ENCODE results near the gene ZPR1.
"Not testable (repeated sequence)": the region's sequence is repeated elsewhere in the genome, so short reads cannot be mapped to it uniquely, and the experiment has no call there.

Gene ZPR1

DNA sequence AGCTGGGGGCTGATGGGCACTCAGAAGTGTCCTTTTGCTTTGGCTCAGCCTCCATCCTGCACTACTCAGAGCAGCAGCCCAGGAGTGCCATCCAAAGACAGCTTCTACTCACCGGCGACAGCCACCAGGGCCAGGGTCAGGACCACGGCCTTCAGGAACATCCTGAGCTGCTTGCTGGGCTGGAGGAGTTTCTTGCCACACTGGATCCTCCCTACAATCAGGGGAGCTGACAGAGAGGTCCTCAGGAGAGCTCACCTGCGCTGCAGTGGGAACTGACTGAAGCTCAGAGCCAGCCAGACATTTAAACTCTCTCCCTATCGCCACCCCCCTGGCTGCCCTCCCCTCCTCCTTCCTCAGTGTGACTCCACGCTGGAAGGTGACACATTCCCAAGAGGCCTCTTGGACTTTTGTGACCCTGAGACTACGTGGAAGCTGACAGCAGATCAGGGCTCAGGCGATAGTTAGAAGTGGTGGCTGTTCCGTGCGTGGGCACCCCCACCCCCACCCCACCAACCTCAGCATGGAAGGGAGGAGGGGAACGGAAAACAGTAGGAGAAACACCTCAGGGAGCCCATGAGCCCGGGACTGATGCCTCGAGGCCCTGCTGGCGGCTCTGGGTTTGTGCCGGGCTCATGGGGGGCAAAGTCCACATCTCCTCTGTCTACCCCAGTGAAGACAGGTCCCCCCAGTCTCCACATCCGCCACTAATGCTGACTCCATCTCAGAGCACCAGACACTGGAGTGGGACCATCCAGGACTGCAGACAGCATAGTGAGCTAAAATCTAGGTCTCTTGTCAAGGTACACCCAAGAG, 35.4 kb upstream of the ZPR1 start, which contains the start of gene APOA4:
TSS of gene APOA4 (minus strand) at position 274 of the 813 bp plus-strand sequence. CDS start at position 161, 113 bp downstream.
- DNase-seq (ENCODE audit: low read depth in 2 of 2) = no peak

DNA sequence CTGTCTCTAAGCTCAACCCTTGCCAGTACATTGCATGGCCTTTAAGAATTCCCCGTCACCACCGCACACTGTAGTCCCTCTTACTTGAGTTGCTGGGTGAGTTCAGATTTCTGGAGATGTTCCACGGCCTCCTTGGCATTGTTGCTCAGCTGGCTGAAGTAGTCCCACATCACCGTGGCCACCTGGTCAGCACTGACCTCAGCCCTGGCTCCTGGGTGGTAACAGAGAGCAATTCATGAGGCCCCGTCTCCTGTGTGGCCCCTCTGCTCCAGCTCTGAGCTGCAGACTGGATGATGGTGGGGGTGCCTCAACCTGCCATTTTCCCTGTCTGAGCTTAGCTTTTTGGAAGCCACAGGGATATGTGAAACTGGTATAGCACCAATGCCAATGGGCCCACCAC, 34.8 kb upstream of the ZPR1 start:
- DNase-seq (ENCODE audit: low read depth in 2 of 2) = no peak

DNA sequence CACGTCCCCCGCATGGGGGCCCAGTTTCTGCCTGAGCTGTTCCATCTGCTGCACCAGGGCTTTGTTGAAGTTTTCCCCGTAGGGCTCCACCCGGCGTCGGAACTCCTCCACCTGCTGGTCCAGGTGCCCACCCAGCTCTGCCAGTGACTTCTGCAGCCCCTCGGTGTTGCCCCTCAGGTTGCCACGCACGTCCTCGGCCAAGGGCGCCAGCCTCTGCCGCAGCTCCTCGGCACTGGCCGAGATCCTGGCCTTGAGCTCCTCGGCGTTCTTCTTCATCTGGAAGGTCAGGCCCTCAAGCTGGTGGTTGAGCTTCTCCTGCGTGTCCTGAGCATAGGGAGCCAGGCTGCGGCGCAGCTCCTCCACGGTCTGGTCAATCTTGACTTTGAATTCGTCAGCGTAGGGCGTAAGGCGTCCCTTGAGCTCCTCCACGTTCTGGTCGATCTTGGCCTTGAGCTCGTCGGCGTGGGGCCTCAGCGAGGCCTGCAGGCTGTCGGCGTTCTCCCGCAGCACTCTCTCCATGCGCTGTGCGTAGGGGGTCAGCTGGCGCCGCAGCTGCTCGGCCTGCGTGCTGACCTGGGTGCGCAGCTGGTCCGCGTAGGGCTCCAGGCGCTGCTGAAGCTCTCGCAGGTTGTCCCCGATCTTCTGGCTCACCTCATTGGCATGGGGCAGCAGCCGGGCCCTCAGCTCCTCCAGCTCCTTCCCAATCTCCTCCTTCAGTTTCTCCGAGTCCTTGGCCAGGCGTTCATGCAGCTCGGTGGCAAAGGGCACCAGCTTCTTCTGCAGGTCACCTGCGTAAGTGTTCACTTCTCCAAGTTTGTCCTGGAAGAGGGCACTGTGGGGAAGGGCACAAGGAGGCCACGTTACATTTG, 33.5 kb upstream of the ZPR1 start:
- DNase-seq (ENCODE audit: low read depth in 2 of 2) = no peak

DNA sequence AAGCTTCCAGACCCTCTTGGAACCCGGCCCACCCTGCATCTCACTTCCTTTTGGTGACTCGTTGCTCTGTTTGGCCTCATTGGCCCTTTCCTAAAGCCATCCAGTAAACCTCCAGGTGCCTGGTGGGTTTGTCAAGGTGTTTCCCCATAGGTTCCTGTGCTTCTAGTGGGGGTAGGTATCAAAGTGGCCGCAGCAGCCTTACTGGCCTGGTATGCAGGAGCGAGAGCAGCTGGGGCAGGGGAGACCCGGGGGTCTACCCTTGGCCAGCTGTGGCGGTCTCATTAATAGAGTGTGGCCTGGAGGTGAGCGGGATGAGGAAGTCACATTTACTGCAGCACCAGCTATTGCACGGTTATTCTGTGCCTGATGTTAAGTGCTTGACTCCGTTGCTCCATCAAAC, 31.2 kb upstream of the ZPR1 start:
- no peak for DNase-seq (ENCODE audit: low read depth in 2 of 2)

DNA sequence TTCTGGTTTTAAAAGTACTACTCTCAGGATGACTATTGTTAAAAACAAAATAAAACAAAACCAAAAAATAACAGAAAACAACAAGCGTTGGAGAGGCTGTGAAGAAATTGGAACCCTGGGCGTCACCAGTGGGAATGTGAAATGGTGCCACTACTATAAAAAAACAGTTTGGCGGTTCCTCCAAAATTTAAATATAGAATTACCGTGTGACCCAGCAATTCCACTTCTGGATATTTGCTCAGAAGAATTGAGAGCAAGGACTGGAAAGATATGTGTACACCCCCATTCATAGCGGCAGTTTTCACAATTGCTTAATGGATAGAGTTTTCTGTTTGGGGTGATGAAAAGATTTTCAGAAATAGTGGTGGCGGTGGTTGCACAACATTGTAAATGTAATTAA, 26.7 kb upstream of the ZPR1 start:
- no peak for DNase-seq (ENCODE audit: low read depth in 2 of 2)

GRCh38 chr11:116813781-116814471, 26.1 kb upstream of the ZPR1 start:
- DNase-seq (ENCODE audit: low read depth in 2 of 2) = no peak

DNA sequence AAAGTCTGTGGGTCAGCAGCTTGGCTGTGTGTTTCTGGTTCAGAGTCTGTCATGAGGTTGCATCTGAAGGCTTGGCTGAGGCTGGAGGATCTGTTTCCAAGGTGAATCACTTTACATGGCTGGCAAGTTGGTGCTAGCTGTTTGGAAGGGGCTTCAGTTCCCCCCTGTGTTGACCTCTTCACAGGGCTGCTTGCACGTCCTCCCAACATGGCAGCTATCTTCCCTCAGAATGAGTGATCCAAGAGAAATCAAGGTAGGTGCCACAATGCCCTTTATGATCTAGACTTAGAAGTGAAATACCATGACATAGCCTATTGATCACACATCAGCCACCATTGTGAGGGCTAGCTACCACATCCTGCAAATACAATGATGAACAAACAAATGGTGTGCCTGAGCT, 25.3 kb upstream of the ZPR1 start:
- no peak for DNase-seq (ENCODE audit: low read depth in 2 of 2)

- DNase-seq (ENCODE audit: low read depth in 2 of 2) = no peak
Observed at GRCh38 chr11:116812109-116812508, 24.3 kb upstream of the ZPR1 start.

GRCh38 chr11:116811194-116811593, 23.4 kb upstream of the ZPR1 start:
- DNase-seq (ENCODE audit: low read depth in 2 of 2) = no peak

- DNase-seq (ENCODE audit: low read depth in 2 of 2) = no peak
Observed at GRCh38 chr11:116808262-116809175, 20.7 kb upstream of the ZPR1 start.

DNA sequence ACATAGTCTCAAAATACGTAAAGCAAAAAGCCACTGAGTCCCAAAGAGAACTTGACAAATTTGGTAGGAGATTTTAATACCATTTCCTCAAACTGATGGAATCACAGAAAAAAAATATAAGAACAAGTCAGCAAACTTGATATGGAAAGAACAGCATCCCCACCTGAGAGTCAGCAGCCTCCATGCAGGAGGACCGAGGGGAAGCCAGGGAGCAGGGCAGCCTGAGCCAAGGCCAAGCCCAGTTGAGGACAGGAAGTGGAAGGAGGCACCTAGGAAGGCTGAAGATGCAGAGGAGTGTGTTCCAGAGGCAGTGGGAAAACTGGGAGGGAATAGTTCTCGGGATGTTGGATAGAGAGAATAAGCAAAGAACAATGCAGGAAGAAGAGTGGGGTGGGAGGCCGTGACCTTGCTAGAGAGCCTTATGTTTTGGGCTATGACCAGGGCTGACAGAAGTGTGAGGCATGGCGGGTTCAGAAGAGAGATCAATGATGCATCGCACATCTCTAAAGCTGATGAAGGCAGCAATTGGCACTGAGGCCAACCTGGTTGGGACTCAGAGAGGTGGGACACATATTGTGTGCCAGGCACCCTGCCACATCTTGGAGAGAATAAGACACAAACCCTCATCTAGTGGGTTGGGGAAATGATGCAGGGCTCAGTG, 19.9 kb upstream of the ZPR1 start:
- DNase-seq (ENCODE audit: low read depth in 2 of 2) = no peak

DNA sequence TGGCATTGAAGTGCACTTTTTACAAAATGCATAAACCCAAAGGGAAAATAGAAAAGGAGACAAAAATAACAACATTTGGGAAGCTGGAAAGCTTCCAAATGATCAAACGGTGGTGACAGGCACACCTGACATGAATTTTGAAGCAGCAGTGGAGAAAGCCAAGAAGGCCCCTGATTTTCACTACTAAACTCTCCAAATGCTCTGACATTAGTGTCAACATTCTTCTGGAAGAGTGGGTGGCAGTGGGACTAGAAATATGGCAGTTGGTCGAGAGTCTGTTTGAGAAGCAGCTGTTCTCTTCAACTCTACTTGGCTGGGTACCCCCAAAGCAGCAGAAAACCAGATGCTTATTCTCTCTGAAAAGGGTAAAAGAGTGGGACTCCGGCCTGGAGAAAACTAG, 16.2 kb upstream of the ZPR1 start:
- no peak for DNase-seq (ENCODE audit: low read depth in 2 of 2)

- not testable (repeated sequence) for DNase-seq (ENCODE audit: low read depth in 2 of 2)
Observed at GRCh38 chr11:116801662-116802061, 13.8 kb upstream of the ZPR1 start.

- no peak for DNase-seq (ENCODE audit: low read depth in 2 of 2)
Observed at GRCh38 chr11:116800610-116801009, 12.8 kb upstream of the ZPR1 start.

DNA sequence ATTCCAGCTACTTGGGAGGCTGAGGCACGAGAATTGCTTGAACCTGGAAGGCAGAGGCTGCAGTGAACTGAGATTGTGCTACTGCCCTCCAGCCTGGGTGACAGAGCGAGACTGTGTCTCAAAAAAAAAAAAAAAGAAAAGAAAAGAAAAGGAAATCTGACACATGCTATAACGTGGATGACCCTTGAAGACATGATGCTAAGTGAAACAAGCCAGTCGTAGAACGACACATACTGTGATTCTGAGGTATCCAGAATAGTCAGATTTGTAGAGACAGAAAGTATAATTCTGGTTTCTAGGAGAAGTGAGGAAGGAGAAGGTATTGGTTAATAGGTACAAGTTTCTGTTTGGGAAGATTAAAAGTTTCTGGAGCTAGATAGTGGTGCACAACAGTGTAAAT, 10.5 kb upstream of the ZPR1 start:
- no peak for DNase-seq (ENCODE audit: low read depth in 2 of 2)

- no peak for DNase-seq (ENCODE audit: low read depth in 2 of 2)
Observed at GRCh38 chr11:116797816-116798215, 10.0 kb upstream of the ZPR1 start.

GRCh38 chr11:116796548-116796947, 8.7 kb upstream of the ZPR1 start:
- DNase-seq (ENCODE audit: low read depth in 2 of 2) = no peak

DNA sequence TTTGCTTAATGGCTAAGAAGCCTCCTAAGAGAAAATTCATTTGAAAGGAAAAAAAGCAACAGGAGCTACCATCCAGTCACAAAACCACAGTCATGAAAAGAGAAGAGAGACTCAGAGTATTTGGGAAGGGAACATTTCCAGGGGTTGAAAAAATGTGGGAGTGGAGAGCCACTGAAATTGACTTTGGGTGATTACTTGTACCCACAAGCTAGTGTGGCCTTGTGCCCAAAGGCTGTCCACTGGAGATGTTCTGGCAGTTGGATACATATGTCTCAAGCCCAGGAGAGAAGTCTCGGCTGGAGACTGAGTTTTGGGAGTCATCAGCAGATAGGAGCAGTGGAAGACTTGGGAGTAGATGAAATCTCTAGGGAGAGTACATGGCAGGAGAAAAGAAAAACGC, 7.0 kb upstream of the ZPR1 start:
- no peak for DNase-seq (ENCODE audit: low read depth in 2 of 2)

DNA sequence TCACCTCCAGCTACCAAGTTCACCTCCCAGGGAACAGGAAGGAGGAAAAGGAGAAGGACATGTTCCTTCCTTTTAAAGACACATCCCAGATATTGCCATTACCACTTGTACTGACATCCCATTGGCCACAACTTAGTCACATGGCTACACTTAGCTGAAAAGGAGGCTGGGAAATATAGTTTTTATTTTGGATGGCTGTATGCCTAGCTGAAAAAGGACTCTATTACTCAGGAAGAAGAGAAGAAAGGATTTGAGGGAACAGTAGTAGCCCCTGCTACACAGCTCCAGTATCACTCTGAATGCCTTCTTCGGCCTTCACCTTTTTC, 5.9 kb upstream of the ZPR1 start:
- no peak for DNase-seq (ENCODE audit: low read depth in 2 of 2)

- DNase-seq (ENCODE audit: low read depth in 2 of 2) = no peak
Observed at GRCh38 chr11:116792869-116793771, 5.3 kb upstream of the ZPR1 start.
